ENCODE measurements around the gene SYT2. TPM values are rescaled to one million over a fixed set of nuclear protein-coding genes. Genes with fewer than 3 reads are reported as not detected.

The SYT2 gene
- total and polyA plus RNA-seq, 10 of the 15 experiments (the other 5 are each of a cell fraction or from before 2014, with no cell fraction given) = not detected

DNA sequence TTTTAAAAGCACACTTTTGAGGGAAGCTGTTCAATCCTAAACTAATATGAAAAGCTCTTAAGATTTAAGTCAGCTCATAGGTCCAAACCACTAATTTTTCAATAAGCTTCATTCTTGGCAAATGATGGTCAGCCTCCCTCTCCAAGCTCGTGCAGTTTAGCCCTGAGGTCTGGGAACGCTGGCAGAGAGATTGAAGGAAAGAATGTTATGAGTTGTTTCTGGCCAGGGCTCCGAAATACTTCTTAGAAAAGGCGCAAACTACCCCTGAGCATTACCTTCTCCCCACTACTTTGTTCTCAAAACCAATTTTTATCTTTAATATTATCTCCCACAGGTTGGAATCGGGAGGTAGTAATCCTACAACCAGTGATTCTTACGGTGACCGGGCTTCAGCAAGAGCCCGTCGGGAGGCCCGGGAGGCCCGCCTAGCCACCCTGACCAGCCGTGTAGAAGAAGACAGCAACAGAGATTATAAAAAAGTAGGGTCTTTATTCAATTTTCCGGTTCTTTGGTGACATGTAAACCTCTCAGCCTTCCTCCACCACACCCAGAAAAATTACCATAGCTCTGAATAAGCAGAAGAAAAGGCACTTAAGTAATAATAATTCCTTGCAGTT is 147.7 kb downstream of the SYT2 start (continued):
- TF ChIP-seq MTA2 (IDR thresholded peaks at IDR 0.05; ENCODE audit: low read depth) = no peak
- TF ChIP-seq, protein P1, sequence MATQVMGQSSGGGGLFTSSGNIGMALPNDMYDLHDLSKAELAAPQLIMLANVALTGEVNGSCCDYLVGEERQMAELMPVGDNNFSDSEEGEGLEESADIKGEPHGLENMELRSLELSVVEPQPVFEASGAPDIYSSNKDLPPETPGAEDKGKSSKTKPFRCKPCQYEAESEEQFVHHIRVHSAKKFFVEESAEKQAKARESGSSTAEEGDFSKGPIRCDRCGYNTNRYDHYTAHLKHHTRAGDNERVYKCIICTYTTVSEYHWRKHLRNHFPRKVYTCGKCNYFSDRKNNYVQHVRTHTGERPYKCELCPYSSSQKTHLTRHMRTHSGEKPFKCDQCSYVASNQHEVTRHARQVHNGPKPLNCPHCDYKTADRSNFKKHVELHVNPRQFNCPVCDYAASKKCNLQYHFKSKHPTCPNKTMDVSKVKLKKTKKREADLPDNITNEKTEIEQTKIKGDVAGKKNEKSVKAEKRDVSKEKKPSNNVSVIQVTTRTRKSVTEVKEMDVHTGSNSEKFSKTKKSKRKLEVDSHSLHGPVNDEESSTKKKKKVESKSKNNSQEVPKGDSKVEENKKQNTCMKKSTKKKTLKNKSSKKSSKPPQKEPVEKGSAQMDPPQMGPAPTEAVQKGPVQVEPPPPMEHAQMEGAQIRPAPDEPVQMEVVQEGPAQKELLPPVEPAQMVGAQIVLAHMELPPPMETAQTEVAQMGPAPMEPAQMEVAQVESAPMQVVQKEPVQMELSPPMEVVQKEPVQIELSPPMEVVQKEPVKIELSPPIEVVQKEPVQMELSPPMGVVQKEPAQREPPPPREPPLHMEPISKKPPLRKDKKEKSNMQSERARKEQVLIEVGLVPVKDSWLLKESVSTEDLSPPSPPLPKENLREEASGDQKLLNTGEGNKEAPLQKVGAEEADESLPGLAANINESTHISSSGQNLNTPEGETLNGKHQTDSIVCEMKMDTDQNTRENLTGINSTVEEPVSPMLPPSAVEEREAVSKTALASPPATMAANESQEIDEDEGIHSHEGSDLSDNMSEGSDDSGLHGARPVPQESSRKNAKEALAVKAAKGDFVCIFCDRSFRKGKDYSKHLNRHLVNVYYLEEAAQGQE (IDR thresholded peaks at IDR 0.05; ENCODE audit: low read depth, low read length) = no peak
- no peak for TF ChIP-seq CBFB (IDR thresholded peaks at IDR 0.05; ENCODE audit: low read depth)
- TF ChIP-seq EP300 (IDR thresholded peaks at IDR 0.05; ENCODE audit: borderline replicate concordance in 1 of 2, control insufficient read depth in 1 of 2, low read depth in 2 of 2, low read length in 2 of 2) = no peak
- TF ChIP-seq, protein P2, sequence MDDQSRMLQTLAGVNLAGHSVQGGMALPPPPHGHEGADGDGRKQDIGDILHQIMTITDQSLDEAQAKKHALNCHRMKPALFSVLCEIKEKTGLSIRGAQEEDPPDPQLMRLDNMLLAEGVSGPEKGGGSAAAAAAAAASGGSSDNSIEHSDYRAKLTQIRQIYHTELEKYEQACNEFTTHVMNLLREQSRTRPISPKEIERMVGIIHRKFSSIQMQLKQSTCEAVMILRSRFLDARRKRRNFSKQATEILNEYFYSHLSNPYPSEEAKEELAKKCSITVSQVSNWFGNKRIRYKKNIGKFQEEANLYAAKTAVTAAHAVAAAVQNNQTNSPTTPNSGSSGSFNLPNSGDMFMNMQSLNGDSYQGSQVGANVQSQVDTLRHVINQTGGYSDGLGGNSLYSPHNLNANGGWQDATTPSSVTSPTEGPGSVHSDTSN (IDR thresholded peaks at IDR 0.05; ENCODE audit: insufficient replicate concordance, low read depth, low read length) = no peak
